SIG-M5 treated with dmso at 0.1 percent for 504 hours (cell line): ENCODE measurements around the gene LRRC18.

ENCODE experiments used
- DNase-seq: peaks from one replicate; lab custom pipeline; 2025; ENCODE audit not compliant: unreplicated experiment; lab: John Stamatoyannopoulos, UW

The LRRC18 gene

DNA sequence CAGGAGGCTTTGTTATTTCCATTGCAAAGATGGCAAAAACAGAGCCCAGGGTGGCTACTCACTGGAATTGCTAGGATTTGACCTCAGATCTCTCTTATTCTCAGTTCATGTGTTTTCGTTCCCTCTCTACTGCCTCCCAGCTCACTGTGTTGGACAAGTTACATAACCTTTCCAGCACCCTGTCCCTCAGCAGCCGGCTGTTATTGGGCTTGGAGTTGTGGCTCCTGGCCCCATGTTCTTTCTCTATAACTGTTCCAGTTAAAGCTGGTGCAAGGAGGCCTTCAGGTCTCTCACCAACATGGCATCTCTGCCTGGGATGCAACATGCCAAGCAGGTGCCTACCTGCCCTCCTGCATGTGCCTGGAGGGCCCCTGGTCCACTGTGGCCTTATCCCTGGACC, 56.8 kb downstream of the LRRC18 start:
- no peak for DNase-seq

GRCh38 chr10:48881937-48882336, 57.7 kb downstream of the LRRC18 start:
- DNase-seq, result no peak

DNA sequence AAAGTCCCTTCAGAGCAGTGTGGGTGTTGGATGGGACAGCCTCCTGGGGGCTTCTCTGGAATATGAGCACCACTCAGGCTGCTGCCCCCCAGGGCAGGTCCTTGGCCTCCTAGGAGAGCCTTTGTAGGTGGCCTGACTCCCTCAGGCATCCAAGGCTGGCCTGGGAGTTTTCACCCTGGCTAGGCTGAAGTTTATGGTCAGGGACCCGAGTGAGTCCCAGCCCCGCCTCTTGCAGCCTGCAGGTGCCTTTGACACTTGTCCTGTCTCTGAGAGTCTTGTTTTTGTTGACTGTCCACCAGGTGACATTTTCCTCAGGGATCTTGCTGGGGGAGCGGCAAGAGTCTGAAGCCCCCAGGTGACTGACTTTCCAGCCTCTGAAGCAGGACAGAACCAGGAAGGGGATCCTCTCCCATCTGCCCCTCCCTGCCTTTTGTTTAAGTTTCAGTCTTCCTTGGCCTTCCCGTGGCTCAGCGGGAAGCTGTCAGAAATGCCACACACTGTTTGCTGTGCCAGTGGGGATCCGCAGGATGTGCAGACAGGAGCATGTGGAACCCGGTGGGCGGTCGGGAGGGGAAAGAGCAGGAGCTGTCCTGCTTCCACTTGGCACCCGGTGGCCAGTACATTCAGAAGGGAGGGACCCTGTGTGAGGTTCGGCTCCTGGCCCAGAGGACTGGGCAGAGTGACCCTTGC, 59.5 kb downstream of the LRRC18 start:
- DNase-seq, result no peak

DNA sequence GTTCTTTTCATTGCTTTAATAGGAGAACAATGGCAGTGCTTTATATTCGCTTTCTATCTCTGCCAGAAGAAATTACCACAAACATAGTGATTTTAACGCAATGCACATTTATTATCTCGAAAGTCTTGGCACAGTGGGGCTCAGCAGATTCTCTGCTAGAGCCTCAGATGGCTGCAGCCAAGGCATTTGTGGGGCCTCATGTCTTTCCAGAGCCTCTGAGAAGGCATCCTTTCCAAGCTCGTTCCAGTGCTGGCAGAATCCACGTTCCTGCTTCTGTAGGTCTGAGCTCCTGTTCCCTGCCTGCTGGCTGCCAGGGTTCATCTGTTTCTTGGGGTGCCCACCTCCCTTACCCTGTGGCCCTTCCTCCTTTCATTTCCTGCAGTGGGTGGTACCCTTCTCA, 60.2 kb downstream of the LRRC18 start:
- DNase-seq, result no peak

- no peak for DNase-seq
These were observed 61.5 kb downstream of the LRRC18 start for GRCh38 chr10:48878091-48878490.

DNA sequence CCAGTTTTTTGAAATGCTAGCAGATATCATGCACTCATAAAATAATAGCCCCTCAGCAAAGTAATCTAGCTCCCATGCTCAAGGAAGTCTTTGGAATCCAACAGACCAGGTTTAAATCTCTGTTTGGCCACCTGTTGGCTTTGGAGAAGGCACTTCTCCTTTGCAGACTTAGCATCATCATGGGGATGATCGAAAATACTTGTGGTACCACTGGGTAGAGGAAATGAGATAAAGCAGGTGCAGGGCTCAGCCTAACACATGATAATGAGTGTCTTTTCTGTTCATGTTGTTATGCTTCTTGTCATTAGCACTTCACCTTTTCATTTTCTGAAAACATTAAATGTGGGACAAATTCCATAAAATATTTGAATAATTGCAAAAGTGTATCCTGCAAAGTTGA, 67.4 kb downstream of the LRRC18 start:
- DNase-seq, result no peak
